Measurements from ENCODE around the gene COPG2. TPM values are rescaled to one million over a fixed set of nuclear protein-coding genes. Genes with fewer than 3 reads are reported as not detected.
"Not testable (repeated sequence)": the region's sequence is repeated elsewhere in the genome, so short reads cannot be mapped to it uniquely, and the experiment has no call there.

COPG2 gene
- total RNA-seq, 2 experiments from 2014 or later: 32.7 to 35.7 TPM

- CTCF ChIA-PET: no interaction called here
- H3K27ac Mint-ChIP-seq: no peak overlapping the region
- DNase-seq: no peak
- no peaks in the 10 kb centered on the region for H3K27me3 Mint-ChIP-seq (ENCODE audit: low read depth)
- H3K36me3 Mint-ChIP-seq (ENCODE audit: low read depth): peaks cover 5% of the 10 kb centered on the region
- no peaks in the 10 kb centered on the region for H3K9me3 Mint-ChIP-seq
- H3K4me3 Mint-ChIP-seq: no peak overlapping the region
- intact Hi-C loops (cut with micrococcal nuclease): no loop called here
- H3K4me1 Mint-ChIP-seq (ENCODE audit: low read depth): no peaks in the 10 kb centered on the region
Observed at GRCh38 chr7:130544356-130544755, 124.2 kb downstream of the COPG2 start.

GRCh38 chr7:130543487-130544010 is 125.0 kb downstream of the COPG2 start:
- no peak overlapping the region for H3K4me3 Mint-ChIP-seq
- peaks cover 1% of the 10 kb centered on the region for H3K36me3 Mint-ChIP-seq (ENCODE audit: low read depth)
- H3K27me3 Mint-ChIP-seq (ENCODE audit: low read depth): no peaks in the 10 kb centered on the region
- no peaks in the 10 kb centered on the region for H3K9me3 Mint-ChIP-seq
- no peak overlapping the region for H3K27ac Mint-ChIP-seq
- no peaks in the 10 kb centered on the region for H3K4me1 Mint-ChIP-seq (ENCODE audit: low read depth)
- no peak for DNase-seq
- intact Hi-C loops (cut with micrococcal nuclease): no loop called here
- CTCF ChIA-PET: no interaction called here

GRCh38 chr7:130542297-130542696 is 126.3 kb downstream of the COPG2 start:
- H3K4me3 Mint-ChIP-seq; H3K9me3 Mint-ChIP-seq; DNase-seq; H3K36me3 Mint-ChIP-seq (ENCODE audit: low read depth); H3K27me3 Mint-ChIP-seq (ENCODE audit: low read depth); intact Hi-C loops (cut with micrococcal nuclease); H3K4me1 Mint-ChIP-seq (ENCODE audit: low read depth); CTCF ChIA-PET; H3K27ac Mint-ChIP-seq: not testable (repeated sequence)

- H3K9me3 Mint-ChIP-seq; H3K36me3 Mint-ChIP-seq (ENCODE audit: low read depth); H3K27ac Mint-ChIP-seq; H3K27me3 Mint-ChIP-seq (ENCODE audit: low read depth); intact Hi-C loops (cut with micrococcal nuclease); CTCF ChIA-PET; H3K4me1 Mint-ChIP-seq (ENCODE audit: low read depth); H3K4me3 Mint-ChIP-seq; DNase-seq: not testable (repeated sequence)
Observed at GRCh38 chr7:130541287-130541686, 127.3 kb downstream of the COPG2 start.

- H3K27ac Mint-ChIP-seq; DNase-seq; H3K9me3 Mint-ChIP-seq; H3K4me3 Mint-ChIP-seq; H3K36me3 Mint-ChIP-seq (ENCODE audit: low read depth); H3K27me3 Mint-ChIP-seq (ENCODE audit: low read depth); intact Hi-C loops (cut with micrococcal nuclease); H3K4me1 Mint-ChIP-seq (ENCODE audit: low read depth): not testable (repeated sequence)
- CTCF ChIA-PET: interaction anchor here (1.0 kb wide), 1 partner anchor 16 kb away, joined by 3 read pairs; no protein-coding TSS in a partner anchor
Observed at GRCh38 chr7:130537894-130538293, 130.7 kb downstream of the COPG2 start.

- Mint-ChIP-seq H3K9me3 (no peaks in the 10 kb centered on the region), H3K36me3 (ENCODE audit: low read depth) (peaks cover 11% of the 10 kb centered on the region), H3K4me3 (no peak overlapping the region), H3K27ac (no peak overlapping the region), H3K27me3 (ENCODE audit: low read depth) (no peaks in the 10 kb centered on the region), H3K4me1 (ENCODE audit: low read depth) (peaks cover 3% of the 10 kb centered on the region)
- intact Hi-C loops (cut with micrococcal nuclease): no loop called here
- CTCF ChIA-PET: no interaction called here
- DNase-seq: no peak
Observed at GRCh38 chr7:130529417-130529816, 139.1 kb downstream of the COPG2 start.

- intact Hi-C loops (cut with micrococcal nuclease); DNase-seq; H3K9me3 Mint-ChIP-seq; CTCF ChIA-PET; H3K27ac Mint-ChIP-seq; H3K4me3 Mint-ChIP-seq; H3K4me1 Mint-ChIP-seq (ENCODE audit: low read depth); H3K27me3 Mint-ChIP-seq (ENCODE audit: low read depth): not testable (repeated sequence)
- peaks cover 11% of the 10 kb centered on the region for H3K36me3 Mint-ChIP-seq (ENCODE audit: low read depth)
Observed at GRCh38 chr7:130527752-130528355, 140.7 kb downstream of the COPG2 start.

GRCh38 chr7:130524628-130525027 is 143.9 kb downstream of the COPG2 start:
- CTCF ChIA-PET: no interaction called here
- peaks cover 3% of the 10 kb centered on the region for H3K4me1 Mint-ChIP-seq (ENCODE audit: low read depth)
- H3K36me3 Mint-ChIP-seq (ENCODE audit: low read depth): peaks cover 4% of the 10 kb centered on the region
- no peaks in the 10 kb centered on the region for H3K9me3 Mint-ChIP-seq
- no peak overlapping the region for H3K4me3 Mint-ChIP-seq
- H3K27me3 Mint-ChIP-seq (ENCODE audit: low read depth): no peaks in the 10 kb centered on the region
- intact Hi-C loops (cut with micrococcal nuclease): no loop called here
- no peak overlapping the region for H3K27ac Mint-ChIP-seq
- DNase-seq: no peak

GRCh38 chr7:130523519-130524125 is 144.9 kb downstream of the COPG2 start:
- intact Hi-C loops (cut with micrococcal nuclease); H3K9me3 Mint-ChIP-seq; H3K36me3 Mint-ChIP-seq (ENCODE audit: low read depth); H3K4me1 Mint-ChIP-seq (ENCODE audit: low read depth); H3K27ac Mint-ChIP-seq; CTCF ChIA-PET; H3K27me3 Mint-ChIP-seq (ENCODE audit: low read depth); H3K4me3 Mint-ChIP-seq; DNase-seq: not testable (repeated sequence)

GRCh38 chr7:130521258-130521951 is 147.1 kb downstream of the COPG2 start:
- CTCF ChIA-PET: no interaction called here
- no peaks in the 10 kb centered on the region for H3K4me1 Mint-ChIP-seq (ENCODE audit: low read depth)
- DNase-seq: no peak
- H3K27me3 Mint-ChIP-seq (ENCODE audit: low read depth): no peaks in the 10 kb centered on the region
- no peak overlapping the region for H3K27ac Mint-ChIP-seq
- intact Hi-C loops (cut with micrococcal nuclease): no loop called here
- no peaks in the 10 kb centered on the region for H3K9me3 Mint-ChIP-seq
- H3K4me3 Mint-ChIP-seq: no peak overlapping the region
- no peaks in the 10 kb centered on the region for H3K36me3 Mint-ChIP-seq (ENCODE audit: low read depth)

GRCh38 chr7:130515315-130516040 is 153.1 kb downstream of the COPG2 start:
- Mint-ChIP-seq H3K9me3 (no peaks in the 10 kb centered on the region), H3K4me3 (no peak overlapping the region), H3K36me3 (ENCODE audit: low read depth) (no peaks in the 10 kb centered on the region), H3K27me3 (ENCODE audit: low read depth) (no peaks in the 10 kb centered on the region), H3K27ac (no peak overlapping the region), H3K4me1 (ENCODE audit: low read depth) (no peaks in the 10 kb centered on the region)
- intact Hi-C loops (cut with micrococcal nuclease): no loop called here
- DNase-seq: no peak
- CTCF ChIA-PET: no interaction called here

- Mint-ChIP-seq H3K9me3 (no peaks in the 10 kb centered on the region), H3K27ac (no peak overlapping the region), H3K27me3 (ENCODE audit: low read depth) (no peaks in the 10 kb centered on the region), H3K4me1 (ENCODE audit: low read depth) (no peaks in the 10 kb centered on the region), H3K4me3 (no peak overlapping the region), H3K36me3 (ENCODE audit: low read depth) (peaks cover under 1% of the 10 kb centered on the region)
- CTCF ChIA-PET: no interaction called here
- intact Hi-C loops (cut with micrococcal nuclease): no loop called here
- DNase-seq: no peak
Observed at GRCh38 chr7:130513447-130513846, 155.1 kb downstream of the COPG2 start.
